ENCODE results near the gene TRIM24.

TRIM24 gene

GRCh38 chr7:138460176-138460648, at the start of gene TRIM24:
TSS of gene TRIM24 (plus strand) at chr7:138460259. CDS start at chr7:138460549, 290 bp downstream.
- no peak for TF ChIP-seq CTCF (IDR thresholded peaks at IDR 0.05)

- no peak for TF ChIP-seq CTCF (IDR thresholded peaks at IDR 0.05)
Measured at GRCh38 chr7:138417078-138417700, 42.9 kb upstream of the TRIM24 start.

GRCh38 chr7:138417764-138418163, 42.3 kb upstream of the TRIM24 start:
- no peak for TF ChIP-seq CTCF (IDR thresholded peaks at IDR 0.05)

GRCh38 chr7:138425026-138425425, 35.0 kb upstream of the TRIM24 start:
- TF ChIP-seq CTCF (IDR thresholded peaks at IDR 0.05): no peak

GRCh38 chr7:138429577-138430250, 30.3 kb upstream of the TRIM24 start:
- no peak for TF ChIP-seq CTCF (IDR thresholded peaks at IDR 0.05)

- no peak for TF ChIP-seq CTCF (IDR thresholded peaks at IDR 0.05)
Measured at GRCh38 chr7:138431517-138431916, 28.5 kb upstream of the TRIM24 start.

- no peak for TF ChIP-seq CTCF (IDR thresholded peaks at IDR 0.05)
Measured at GRCh38 chr7:138433583-138434443, 26.2 kb upstream of the TRIM24 start.
